SK-N-SH (cell line): ENCODE data around the gene GPLD1. TPM values are rescaled to one million over a fixed set of nuclear protein-coding genes. Genes with fewer than 3 reads are reported as not detected.

Experiments used
- CTCF ChIA-PET: fragments of 300-600, 350-600 bp; formaldehyde crosslinking; extraction: SDS; loops from one replicate; lab custom pipeline; 2021; lab: Yijun Ruan, JAX
- POLR2A ChIA-PET: fragments of 350-600 bp; sonication (Branson Sonifier 250); formaldehyde crosslinking; extraction: SDS; loops from one replicate; lab custom pipeline; 2020; ENCODE audit warnings: antibody characterized with exemption, inconsistent platforms; lab: Yijun Ruan, JAX
- DNase-seq: peaks from one replicate; pipeline ENCODE4 v3.0.0; 2012
- H2AFZ ChIP-seq: fragments of 200-600 bp; sonication (generic); 2 replicates; pipeline ENCODE4 v1.8.1; 2016; ENCODE audit warnings: antibody characterized with exemption, mild to moderate bottlenecking, low read depth
- H3F3A ChIP-seq: fragments of 200-600 bp; sonication (generic); replicated peaks from 2 replicates; pipeline ENCODE3; 2016; ENCODE audit warnings: antibody characterized with exemption, mild to moderate bottlenecking; ENCODE audit not compliant: insufficient read depth
- H3K27ac ChIP-seq, 2 experiments: fragments of 200-500 bp in 1 of 2; fragments of 200-600 bp in 1 of 2; sonication (Bioruptor generic) in 1 of 2; sonication (generic), shearing (Covaris generic) in 1 of 2; 2 replicates each; pipeline versions ENCODE4 v1.5.1 to v1.6.1; 2014 to 2016; ENCODE audit warnings: low read depth in 2 of 2, inconsistent platforms in 1 of 2, low read length in 1 of 2, mild to moderate bottlenecking in 1 of 2, mixed read lengths in 1 of 2
- H3K27me3 ChIP-seq: fragments of 200-600 bp; sonication (generic), shearing (Covaris generic); 2 replicates; pipeline ENCODE4 v1.6.1; 2016; ENCODE audit warnings: mixed run types; ENCODE audit not compliant: insufficient read depth
- H3K36me3 ChIP-seq, 2 experiments: fragments of 200-500 bp in 1 of 2; fragments of 200-600 bp in 1 of 2; sonication (Bioruptor generic) in 1 of 2; sonication (generic) in 1 of 2; replicated peaks in 1 of 2; 2 replicates each; pipeline versions ENCODE3 to v1.5.1; 2014 to 2016; ENCODE audit warnings: low read length in 1 of 2, mild to moderate bottlenecking in 1 of 2; ENCODE audit not compliant: insufficient read depth in 2 of 2, control insufficient read depth in 1 of 2
- H3K4me1 ChIP-seq, 2 experiments: fragments of 200-500 bp in 1 of 2; fragments of 200-600 bp in 1 of 2; sonication (Bioruptor generic) in 1 of 2; sonication (generic), shearing (Covaris generic) in 1 of 2; 2 replicates each; pipeline versions ENCODE4 v1.5.1 to v1.6.1; 2014 to 2016; ENCODE audit warnings: low read depth in 1 of 2, low read length in 1 of 2, mixed run types in 1 of 2; ENCODE audit not compliant: insufficient read depth in 2 of 2, control insufficient read depth in 1 of 2
- H3K4me2 ChIP-seq: fragments of 200-600 bp; sonication (generic), shearing (Covaris generic); 2 replicates; pipeline ENCODE4 v1.6.1; 2017; ENCODE audit warnings: mixed run types
- H3K4me3 ChIP-seq, 2 experiments: fragments of 200-500 bp in 1 of 2; fragments of 200-600 bp in 1 of 2; sonication (Bioruptor generic) in 1 of 2; sonication (generic), shearing (Covaris generic) in 1 of 2; 2 replicates each; pipeline versions ENCODE4 v1.5.1 to v1.8.1; 2014 to 2016; ENCODE audit warnings: low read depth in 2 of 2, inconsistent platforms in 1 of 2, low read length in 1 of 2, mild to moderate bottlenecking in 1 of 2, mixed read lengths in 1 of 2, moderate library complexity in 1 of 2
- H3K79me2 ChIP-seq: fragments of 200-600 bp; sonication (generic); 2 replicates; pipeline ENCODE4 v1.8.1; 2017; ENCODE audit warnings: mild to moderate bottlenecking; ENCODE audit not compliant: insufficient read depth
- H3K9ac ChIP-seq: fragments of 200-600 bp; sonication (generic); 2 replicates; pipeline ENCODE4 v1.6.1; 2017; ENCODE audit warnings: mixed run types
- H3K9me2 ChIP-seq: fragments of 200-600 bp; sonication (generic); 2 replicates; pipeline ENCODE4 v1.6.1; 2017; ENCODE audit warnings: mixed run types
- H3K9me3 ChIP-seq: fragments of 200-600 bp; sonication (generic); 2 replicates; pipeline ENCODE4 v1.6.1; 2017; ENCODE audit warnings: mixed run types, mild to moderate bottlenecking, moderate library complexity
- H4K20me1 ChIP-seq: fragments of 200-600 bp; sonication (generic); 2 replicates; pipeline ENCODE4 v1.6.1; 2017; ENCODE audit warnings: mild to moderate bottlenecking, mixed run types; ENCODE audit not compliant: insufficient read depth
- CHD2 ChIP-seq: fragments of 150-350 bp; IDR thresholded peaks from 2 replicates; pipeline ENCODE4 v1.6.1; 2018; ENCODE audit warnings: low read length; ENCODE audit not compliant: partially characterized antibody
- FOSL2 ChIP-seq: IDR thresholded peaks from 2 replicates; pipeline ENCODE4 v1.4.0; 2012; ENCODE audit warnings: low read depth, mild to moderate bottlenecking, moderate library complexity, borderline replicate concordance
- GATA2 ChIP-seq: sonication (generic); formaldehyde crosslinking; IDR thresholded peaks from 2 replicates; pipeline ENCODE4 v1.5.0; 2020; ENCODE audit warnings: mild to moderate bottlenecking, missing genetic modification reagents
- NFIC ChIP-seq: IDR thresholded peaks from 2 replicates; pipeline ENCODE4 v1.4.0; 2012; ENCODE audit warnings: borderline replicate concordance
- POLR2AphosphoS5 ChIP-seq: IDR thresholded peaks from 2 replicates; pipeline ENCODE4 v1.6.1; 2012; ENCODE audit warnings: low read depth, low read length
- RCOR1 ChIP-seq: fragments of 150-350 bp; IDR thresholded peaks from 2 replicates; pipeline ENCODE4 v1.6.1; 2017; ENCODE audit warnings: antibody characterized with exemption, low read length
- RXRA ChIP-seq: IDR thresholded peaks from 2 replicates; pipeline ENCODE4 v1.4.0; 2012; ENCODE audit warnings: low read depth, mild to moderate bottlenecking, borderline replicate concordance
- TEAD4 ChIP-seq: IDR thresholded peaks from 2 replicates; pipeline ENCODE4 v1.4.0; 2012; ENCODE audit warnings: mild to moderate bottlenecking, borderline replicate concordance; ENCODE audit not compliant: insufficient read depth
- WGBS: methylation state at CpG from one replicate; pipeline ENCODE4 v1.1.6; 2017; ENCODE audit warnings: low lambda C conversion rate; 5-methylcytosine and 5-hydroxymethylcytosine counted together
- polyA plus RNA-seq, 3 experiments: library from polyadenylated mRNA; depleted of rRNA; stranded (reverse); fragments of >200 nt; gene quantifications; 2 replicates each; pipeline ENCODE4 v1.2.3, GENCODE V29; 2012
- TF ChIP-seq, protein P1 (sequence below): IDR thresholded peaks from 2 replicates; pipeline ENCODE4 v1.4.0; 2012; ENCODE audit warnings: low read depth, borderline replicate concordance
- TF ChIP-seq, protein P2 (sequence below): IDR thresholded peaks from 2 replicates; pipeline ENCODE4 v1.6.1; 2012; ENCODE audit warnings: mild to moderate bottlenecking, low read depth, low read length, moderate library complexity
- TF ChIP-seq, protein P3 (sequence below): fragments of 150-350 bp; IDR thresholded peaks from 2 replicates; pipeline ENCODE4 v1.6.1; 2017; ENCODE audit warnings: antibody characterized with exemption, low read length, low read depth, borderline replicate concordance
- TF ChIP-seq, protein P4 (sequence below): IDR thresholded peaks from 2 replicates; pipeline ENCODE4 v1.4.0; 2012; ENCODE audit warnings: low read depth
- TF ChIP-seq, protein P5 (sequence below): fragments of 150-350 bp; IDR thresholded peaks from 2 replicates; pipeline ENCODE4 v1.6.1; 2016; ENCODE audit warnings: mild to moderate bottlenecking, low read depth, low read length
- TF ChIP-seq, protein P6 (sequence below): IDR thresholded peaks from 2 replicates; pipeline ENCODE4 v1.4.0; 2012; ENCODE audit warnings: low read depth, borderline replicate concordance

Gene GPLD1
- polyA plus RNA-seq, 1 of the 3 experiments (the other 2 are of a cell fraction): 0.94 TPM

DNA sequence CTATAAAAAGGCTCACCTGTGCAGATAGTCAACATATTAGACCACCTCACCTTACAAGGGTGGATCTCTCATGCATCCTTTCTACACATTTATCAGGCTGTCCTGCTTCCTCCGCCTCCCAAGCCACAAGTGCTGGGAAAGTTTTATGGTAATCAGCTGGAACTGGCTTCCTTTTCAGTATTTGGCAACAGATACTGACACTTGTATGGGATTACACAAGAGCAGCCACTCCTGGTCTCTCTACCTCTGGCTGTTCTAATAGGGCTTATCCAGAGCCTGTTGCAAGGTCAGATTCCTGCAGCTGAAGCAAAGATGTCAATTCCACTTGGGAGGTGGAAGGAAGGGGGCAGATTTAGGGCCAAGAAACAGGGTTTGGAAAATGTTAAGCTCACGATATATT is 503 bp upstream of the GPLD1 start:
- H3K4me2 ChIP-seq: no peak overlapping the region
- POLR2A ChIA-PET: no interaction called here
- peaks cover 0 to 4% of the 10 kb centered on the region in 2 experiments; a peak in 1 of 4 replicates for H3K4me1 ChIP-seq
- no peak overlapping the region for H2AFZ ChIP-seq
- no peaks in the 10 kb centered on the region for H3K36me3 ChIP-seq
- H3K9me2 ChIP-seq: no peaks in the 10 kb centered on the region
- WGBS: 96% methylated on average over 2 of the region's 2 CpGs
- no peaks in the 10 kb centered on the region for H3K9me3 ChIP-seq
- H4K20me1 ChIP-seq: no peaks in the 10 kb centered on the region
- H3F3A ChIP-seq: no peaks in the 10 kb centered on the region
- DNase-seq: no peak
- no peak overlapping the region for H3K27ac ChIP-seq
- H3K9ac ChIP-seq: no peak overlapping the region
- no peaks in the 10 kb centered on the region for H3K27me3 ChIP-seq
- CTCF ChIA-PET: interaction anchor here (1.1 kb wide), 2 partner anchors 91 to 207 kb away, joined by 3 read pairs; no protein-coding TSS in a partner anchor
- H3K79me2 ChIP-seq: no peaks in the 10 kb centered on the region
- TF ChIP-seq, protein P1, sequence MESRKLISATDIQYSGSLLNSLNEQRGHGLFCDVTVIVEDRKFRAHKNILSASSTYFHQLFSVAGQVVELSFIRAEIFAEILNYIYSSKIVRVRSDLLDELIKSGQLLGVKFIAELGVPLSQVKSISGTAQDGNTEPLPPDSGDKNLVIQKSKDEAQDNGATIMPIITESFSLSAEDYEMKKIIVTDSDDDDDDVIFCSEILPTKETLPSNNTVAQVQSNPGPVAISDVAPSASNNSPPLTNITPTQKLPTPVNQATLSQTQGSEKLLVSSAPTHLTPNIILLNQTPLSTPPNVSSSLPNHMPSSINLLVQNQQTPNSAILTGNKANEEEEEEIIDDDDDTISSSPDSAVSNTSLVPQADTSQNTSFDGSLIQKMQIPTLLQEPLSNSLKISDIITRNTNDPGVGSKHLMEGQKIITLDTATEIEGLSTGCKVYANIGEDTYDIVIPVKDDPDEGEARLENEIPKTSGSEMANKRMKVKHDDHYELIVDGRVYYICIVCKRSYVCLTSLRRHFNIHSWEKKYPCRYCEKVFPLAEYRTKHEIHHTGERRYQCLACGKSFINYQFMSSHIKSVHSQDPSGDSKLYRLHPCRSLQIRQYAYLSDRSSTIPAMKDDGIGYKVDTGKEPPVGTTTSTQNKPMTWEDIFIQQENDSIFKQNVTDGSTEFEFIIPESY: no peak
- TF ChIP-seq, protein P2, sequence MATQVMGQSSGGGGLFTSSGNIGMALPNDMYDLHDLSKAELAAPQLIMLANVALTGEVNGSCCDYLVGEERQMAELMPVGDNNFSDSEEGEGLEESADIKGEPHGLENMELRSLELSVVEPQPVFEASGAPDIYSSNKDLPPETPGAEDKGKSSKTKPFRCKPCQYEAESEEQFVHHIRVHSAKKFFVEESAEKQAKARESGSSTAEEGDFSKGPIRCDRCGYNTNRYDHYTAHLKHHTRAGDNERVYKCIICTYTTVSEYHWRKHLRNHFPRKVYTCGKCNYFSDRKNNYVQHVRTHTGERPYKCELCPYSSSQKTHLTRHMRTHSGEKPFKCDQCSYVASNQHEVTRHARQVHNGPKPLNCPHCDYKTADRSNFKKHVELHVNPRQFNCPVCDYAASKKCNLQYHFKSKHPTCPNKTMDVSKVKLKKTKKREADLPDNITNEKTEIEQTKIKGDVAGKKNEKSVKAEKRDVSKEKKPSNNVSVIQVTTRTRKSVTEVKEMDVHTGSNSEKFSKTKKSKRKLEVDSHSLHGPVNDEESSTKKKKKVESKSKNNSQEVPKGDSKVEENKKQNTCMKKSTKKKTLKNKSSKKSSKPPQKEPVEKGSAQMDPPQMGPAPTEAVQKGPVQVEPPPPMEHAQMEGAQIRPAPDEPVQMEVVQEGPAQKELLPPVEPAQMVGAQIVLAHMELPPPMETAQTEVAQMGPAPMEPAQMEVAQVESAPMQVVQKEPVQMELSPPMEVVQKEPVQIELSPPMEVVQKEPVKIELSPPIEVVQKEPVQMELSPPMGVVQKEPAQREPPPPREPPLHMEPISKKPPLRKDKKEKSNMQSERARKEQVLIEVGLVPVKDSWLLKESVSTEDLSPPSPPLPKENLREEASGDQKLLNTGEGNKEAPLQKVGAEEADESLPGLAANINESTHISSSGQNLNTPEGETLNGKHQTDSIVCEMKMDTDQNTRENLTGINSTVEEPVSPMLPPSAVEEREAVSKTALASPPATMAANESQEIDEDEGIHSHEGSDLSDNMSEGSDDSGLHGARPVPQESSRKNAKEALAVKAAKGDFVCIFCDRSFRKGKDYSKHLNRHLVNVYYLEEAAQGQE: no peak
- TF ChIP-seq FOSL2 (no peak), RXRA (no peak), NFIC (no peak)
- TF ChIP-seq, protein P3, sequence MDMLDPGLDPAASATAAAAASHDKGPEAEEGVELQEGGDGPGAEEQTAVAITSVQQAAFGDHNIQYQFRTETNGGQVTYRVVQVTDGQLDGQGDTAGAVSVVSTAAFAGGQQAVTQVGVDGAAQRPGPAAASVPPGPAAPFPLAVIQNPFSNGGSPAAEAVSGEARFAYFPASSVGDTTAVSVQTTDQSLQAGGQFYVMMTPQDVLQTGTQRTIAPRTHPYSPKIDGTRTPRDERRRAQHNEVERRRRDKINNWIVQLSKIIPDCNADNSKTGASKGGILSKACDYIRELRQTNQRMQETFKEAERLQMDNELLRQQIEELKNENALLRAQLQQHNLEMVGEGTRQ: no peak
- TF ChIP-seq, all 33 proteins: peak for 0
- H3K4me3 ChIP-seq: no peak overlapping the region

DNA sequence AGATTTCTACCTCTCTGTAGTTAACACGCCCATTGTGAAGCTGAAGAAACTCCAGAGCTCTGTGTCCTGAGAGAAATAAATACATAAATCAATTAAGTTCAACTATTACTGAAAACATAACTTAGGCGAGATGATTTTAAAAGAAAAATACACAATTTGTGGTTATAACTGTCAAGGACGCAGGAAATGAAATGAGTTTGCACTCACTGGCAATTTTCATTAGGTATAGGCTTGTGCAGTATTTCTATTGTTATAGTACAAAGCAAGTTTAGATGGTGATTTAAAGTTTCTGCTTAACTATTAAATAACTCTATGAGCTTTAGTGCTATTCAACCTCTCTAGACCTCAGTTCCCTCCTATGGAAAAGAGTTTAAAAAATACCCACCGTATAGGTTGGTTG is 3.3 kb downstream of the GPLD1 start:
- no peaks in the 10 kb centered on the region for H4K20me1 ChIP-seq
- H3K4me1 ChIP-seq: no peaks in the 10 kb centered on the region
- TF ChIP-seq TEAD4: no peak
- no peak for TF ChIP-seq POLR2AphosphoS5
- TF ChIP-seq, protein P4, sequence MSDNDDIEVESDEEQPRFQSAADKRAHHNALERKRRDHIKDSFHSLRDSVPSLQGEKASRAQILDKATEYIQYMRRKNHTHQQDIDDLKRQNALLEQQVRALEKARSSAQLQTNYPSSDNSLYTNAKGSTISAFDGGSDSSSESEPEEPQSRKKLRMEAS: no peak
- no peak for TF ChIP-seq RCOR1
- TF ChIP-seq, protein P5, sequence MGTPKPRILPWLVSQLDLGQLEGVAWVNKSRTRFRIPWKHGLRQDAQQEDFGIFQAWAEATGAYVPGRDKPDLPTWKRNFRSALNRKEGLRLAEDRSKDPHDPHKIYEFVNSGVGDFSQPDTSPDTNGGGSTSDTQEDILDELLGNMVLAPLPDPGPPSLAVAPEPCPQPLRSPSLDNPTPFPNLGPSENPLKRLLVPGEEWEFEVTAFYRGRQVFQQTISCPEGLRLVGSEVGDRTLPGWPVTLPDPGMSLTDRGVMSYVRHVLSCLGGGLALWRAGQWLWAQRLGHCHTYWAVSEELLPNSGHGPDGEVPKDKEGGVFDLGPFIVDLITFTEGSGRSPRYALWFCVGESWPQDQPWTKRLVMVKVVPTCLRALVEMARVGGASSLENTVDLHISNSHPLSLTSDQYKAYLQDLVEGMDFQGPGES: no peak
- no peak for TF ChIP-seq CHD2
- TF ChIP-seq, protein P6, sequence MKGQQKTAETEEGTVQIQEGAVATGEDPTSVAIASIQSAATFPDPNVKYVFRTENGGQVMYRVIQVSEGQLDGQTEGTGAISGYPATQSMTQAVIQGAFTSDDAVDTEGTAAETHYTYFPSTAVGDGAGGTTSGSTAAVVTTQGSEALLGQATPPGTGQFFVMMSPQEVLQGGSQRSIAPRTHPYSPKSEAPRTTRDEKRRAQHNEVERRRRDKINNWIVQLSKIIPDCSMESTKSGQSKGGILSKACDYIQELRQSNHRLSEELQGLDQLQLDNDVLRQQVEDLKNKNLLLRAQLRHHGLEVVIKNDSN: no peak
- no peak for TF ChIP-seq GATA2 (CRISPR knock-in tag)
- H3K79me2 ChIP-seq: no peaks in the 10 kb centered on the region
- no peaks in the 10 kb centered on the region for H3K27me3 ChIP-seq
- no peaks in the 10 kb centered on the region for H3K36me3 ChIP-seq
- no peak overlapping the region for H3K4me2 ChIP-seq
- H3K4me3 ChIP-seq: no peak overlapping the region
- ChIA-PET CTCF (interaction anchor here (5.3 kb wide), 1 partner anchor 9 kb away, joined by 21 read pairs; the partner anchor contains the start of gene ALDH5A1), POLR2A (no interaction called here)
- DNase-seq: no peak
- no peak overlapping the region for H2AFZ ChIP-seq
- H3K27ac ChIP-seq: no peak overlapping the region
- H3K9ac ChIP-seq: no peak overlapping the region
- no peaks in the 10 kb centered on the region for H3K9me2 ChIP-seq
- no peaks in the 10 kb centered on the region for H3K9me3 ChIP-seq
- no peaks in the 10 kb centered on the region for H3F3A ChIP-seq
- 87% methylated on average over 4 of the region's 4 CpGs for WGBS
